ENCODE measurements around the gene ZNF726. TPM values are rescaled to one million over a fixed set of nuclear protein-coding genes. Genes with fewer than 3 reads are reported as not detected.

ZNF726 gene
- total RNA-seq, 1 experiment from 2014 or later: not detected

- RAD21 ChIA-PET (ENCODE audit: low non-redundant PET in 1 of 2, low total read pairs in 2 of 2, uncharacterized antibody in 2 of 2, unreplicated experiment in 2 of 2): no interaction called here
- CTCF ChIA-PET: no interaction called here
- no peak overlapping the region for H3K4me2 ChIP-seq (ENCODE audit: low read length)
- H3K9me2 ChIP-seq (ENCODE audit: insufficient read depth): no peaks in the 10 kb centered on the region
- no peak overlapping the region for H3K27ac ChIP-seq (ENCODE audit: low read depth, low read length)
- TF ChIP-seq EZH2phosphoT487 (IDR thresholded peaks at IDR 0.05; ENCODE audit: borderline replicate concordance): no peak
- TF ChIP-seq CEBPB (IDR thresholded peaks at IDR 0.05; ENCODE audit: low read depth): no peak
- TF ChIP-seq POLR2A (IDR thresholded peaks at IDR 0.05; ENCODE audit: borderline replicate concordance, extremely low read depth, insufficient read depth, insufficient read length): no peak
- TF ChIP-seq ELF1 (IDR thresholded peaks at IDR 0.05; ENCODE audit: borderline replicate concordance, low read depth): no peak
- TF ChIP-seq MAX (IDR thresholded peaks at IDR 0.05): no peak
- TF ChIP-seq ZFX (IDR thresholded peaks at IDR 0.05): no peak
- no peak for TF ChIP-seq SRF (IDR thresholded peaks at IDR 0.05; ENCODE audit: low read depth)
- no peak for TF ChIP-seq FOSL1 (IDR thresholded peaks at IDR 0.05; ENCODE audit: low read depth)
- TF ChIP-seq CBX3 (IDR thresholded peaks at IDR 0.05; ENCODE audit: low read depth): no peak
- TF ChIP-seq POLR2AphosphoS5 (IDR thresholded peaks at IDR 0.05; ENCODE audit: low read depth, low read length): no peak
- no peak for TF ChIP-seq ZNF274 (IDR thresholded peaks at IDR 0.05; ENCODE audit: low read depth, low read length)
- TF ChIP-seq CTCF (IDR thresholded peaks at IDR 0.05 in 2 of 3, conservative IDR thresholded peaks at IDR 0.05 in 1 of 3; ENCODE audit: borderline replicate concordance in 1 of 3, insufficient read depth in 1 of 3, low read depth in 2 of 3, low read length in 2 of 3): no peak
- no peak for TF ChIP-seq YY1 (IDR thresholded peaks at IDR 0.05; ENCODE audit: extremely low read depth, insufficient replicate concordance, low read depth, low read length)
- no peak for TF ChIP-seq RAD21 (IDR thresholded peaks at IDR 0.05; ENCODE audit: low read depth)
- TF ChIP-seq REST (IDR thresholded peaks at IDR 0.05; ENCODE audit: low read depth): no peak
- no peak for TF ChIP-seq ZBTB33 (IDR thresholded peaks at IDR 0.05; ENCODE audit: extremely low read depth, insufficient replicate concordance, low read length)
- TF ChIP-seq ATF3 (IDR thresholded peaks at IDR 0.05): no peak
- no peak overlapping the region for H2AFZ ChIP-seq (ENCODE audit: low read depth, low read length, poor library complexity, severe bottlenecking)
- no TSS peak for BruUV-seq (replicated peaks)
- H3K36me3 ChIP-seq (ENCODE audit: control insufficient read depth in 1 of 2, insufficient read depth in 2 of 2, low read length in 2 of 2): no peaks in the 10 kb centered on the region
- no peaks in the 10 kb centered on the region for H3K79me2 ChIP-seq (ENCODE audit: insufficient read depth, low read length)
- H4K20me1 ChIP-seq (ENCODE audit: insufficient read depth): no peaks in the 10 kb centered on the region
- H3K4me3 ChIP-seq (replicated peaks in 1 of 2; ENCODE audit: low read depth in 1 of 2, low read length in 2 of 2): no peak overlapping the region
- no peak for ATAC-seq
- H3K27me3 ChIP-seq (ENCODE audit: insufficient read depth, low read length): no peaks in the 10 kb centered on the region
- H3K9ac ChIP-seq (ENCODE audit: low read length): no peak overlapping the region
- DNase-seq (ENCODE audit: low read depth, low spot score): no peak
- no peaks in the 10 kb centered on the region for H3K4me1 ChIP-seq (ENCODE audit: control insufficient read depth in 1 of 2, insufficient read depth in 2 of 2, low read length in 2 of 2)
- peaks cover 8 to 21% of the 10 kb centered on the region in 2 experiments; a peak in 2 of 4 replicates for H3K9me3 ChIP-seq (ENCODE audit: control insufficient read depth in 1 of 2, insufficient read depth in 1 of 2, low read depth in 1 of 2, low read length in 2 of 2)
- intact Hi-C loops (cut with micrococcal nuclease): no loop called here
- POLR2A ChIA-PET: no interaction called here
Measured at GRCh38 chr19:23908165-23908564, 6.5 kb upstream of the ZNF726 start.

Data from HCT116 (cell line).